ENCODE results near the gene SYCE3.

The SYCE3 gene

GRCh38 chr22:50529416-50529896 lies 33.3 kb downstream of the SYCE3 start:
- Histone ChIP-seq H3K36me3 (ENCODE audit: control insufficient read depth in 2 of 2, insufficient read depth in 2 of 2, low read length in 2 of 2) (no peaks in the 10 kb centered on the region), H3K9ac (ENCODE audit: low read length in 2 of 2) (peak overlapping the region; percentile 13 to 14), H3K9me3 (ENCODE audit: control insufficient read depth in 2 of 2, low read length in 2 of 2) (no peaks in the 10 kb centered on the region), H3K27ac (ENCODE audit: low read length) (peak overlapping the region; percentile 37), H3K4me3 (ENCODE audit: low read length in 2 of 2) (peak overlapping the region; percentile 4 to 68), H3K4me1 (ENCODE audit: control insufficient read depth, insufficient read depth, low read length) (peaks cover 55% of the 10 kb centered on the region), H3K27me3 (ENCODE audit: control insufficient read depth in 1 of 2, insufficient read depth in 2 of 2, low read length in 2 of 2) (peaks cover 15 to 56% of the 10 kb centered on the region in 2 donors)

GRCh38 chr22:50528682-50529415 lies 33.9 kb downstream of the SYCE3 start:
- Histone ChIP-seq H3K4me1 (ENCODE audit: control insufficient read depth, insufficient read depth, low read length) (peaks cover 61% of the 10 kb centered on the region), H3K9ac (ENCODE audit: low read length in 2 of 2) (peak overlapping the region in 1 of 2 donors; percentile 14), H3K36me3 (ENCODE audit: control insufficient read depth in 2 of 2, insufficient read depth in 2 of 2, low read length in 2 of 2) (no peaks in the 10 kb centered on the region), H3K4me3 (ENCODE audit: low read length in 2 of 2) (peak overlapping the region in 1 of 2 donors; percentile 68), H3K27me3 (ENCODE audit: control insufficient read depth in 1 of 2, insufficient read depth in 2 of 2, low read length in 2 of 2) (peaks cover 15 to 50% of the 10 kb centered on the region in 2 donors), H3K9me3 (ENCODE audit: control insufficient read depth in 2 of 2, low read length in 2 of 2) (no peaks in the 10 kb centered on the region), H3K27ac (ENCODE audit: low read length) (peak overlapping the region; percentile 37)

GRCh38 chr22:50527921-50528681 lies 34.6 kb downstream of the SYCE3 start:
- H3K9ac ChIP-seq (ENCODE audit: low read length in 2 of 2) = no peak overlapping the region
- peak overlapping the region; percentile 6 for H3K27ac ChIP-seq (ENCODE audit: low read length)
- H3K36me3 ChIP-seq (ENCODE audit: control insufficient read depth in 2 of 2, insufficient read depth in 2 of 2, low read length in 2 of 2) = peaks cover 0 to 7% of the 10 kb centered on the region in 2 donors
- H3K9me3 ChIP-seq (ENCODE audit: control insufficient read depth in 2 of 2, low read length in 2 of 2) = no peaks in the 10 kb centered on the region
- H3K27me3 ChIP-seq (ENCODE audit: control insufficient read depth in 1 of 2, insufficient read depth in 2 of 2, low read length in 2 of 2) = peaks cover 13 to 43% of the 10 kb centered on the region in 2 donors
- peak overlapping the region in 1 of 2 donors; percentile 8 for H3K4me3 ChIP-seq (ENCODE audit: low read length in 2 of 2)
- H3K4me1 ChIP-seq (ENCODE audit: control insufficient read depth, insufficient read depth, low read length) = peaks cover 65% of the 10 kb centered on the region

GRCh38 chr22:50526834-50527801 lies 35.6 kb downstream of the SYCE3 start:
- Histone ChIP-seq H3K9me3 (ENCODE audit: control insufficient read depth in 2 of 2, low read length in 2 of 2) (no peaks in the 10 kb centered on the region), H3K4me3 (ENCODE audit: low read length in 2 of 2) (peak overlapping the region; percentile 72 to 80), H3K36me3 (ENCODE audit: control insufficient read depth in 2 of 2, insufficient read depth in 2 of 2, low read length in 2 of 2) (peaks cover 5 to 9% of the 10 kb centered on the region in 2 donors), H3K27me3 (ENCODE audit: control insufficient read depth in 1 of 2, insufficient read depth in 2 of 2, low read length in 2 of 2) (peaks cover 10 to 33% of the 10 kb centered on the region in 2 donors), H3K4me1 (ENCODE audit: control insufficient read depth, insufficient read depth, low read length) (peaks cover 61% of the 10 kb centered on the region), H3K9ac (ENCODE audit: low read length in 2 of 2) (peak overlapping the region in 1 of 2 donors; percentile 58), H3K27ac (ENCODE audit: low read length) (peak overlapping the region; percentile 74)

- Histone ChIP-seq H3K27me3 (ENCODE audit: control insufficient read depth in 1 of 2, insufficient read depth in 2 of 2, low read length in 2 of 2) (peaks cover 10 to 24% of the 10 kb centered on the region in 2 donors), H3K4me3 (ENCODE audit: low read length in 2 of 2) (peak overlapping the region; percentile 72 to 80), H3K9me3 (ENCODE audit: control insufficient read depth in 2 of 2, low read length in 2 of 2) (no peaks in the 10 kb centered on the region), H3K27ac (ENCODE audit: low read length) (peak overlapping the region; percentile 74), H3K4me1 (ENCODE audit: control insufficient read depth, insufficient read depth, low read length) (peaks cover 53% of the 10 kb centered on the region), H3K9ac (ENCODE audit: low read length in 2 of 2) (peak overlapping the region; percentile 58 to 59), H3K36me3 (ENCODE audit: control insufficient read depth in 2 of 2, insufficient read depth in 2 of 2, low read length in 2 of 2) (peaks cover 12 to 16% of the 10 kb centered on the region in 2 donors)
Observed at GRCh38 chr22:50526108-50526833, 36.4 kb downstream of the SYCE3 start.

DNA sequence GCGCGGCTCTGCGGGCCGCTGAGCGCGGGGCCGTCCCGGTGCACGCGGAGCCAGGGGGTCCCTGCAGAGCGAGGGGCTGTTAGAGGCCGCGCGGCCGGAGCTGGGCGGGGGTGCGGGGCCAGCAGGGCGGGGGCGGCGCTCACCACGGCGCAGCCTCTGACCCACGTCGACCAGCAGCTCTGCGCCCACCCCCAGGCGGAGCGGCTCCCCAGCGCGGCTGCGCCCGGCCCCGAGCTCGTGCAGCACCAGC lies 36.9 kb downstream of the SYCE3 start:
- Histone ChIP-seq H3K27me3 (ENCODE audit: control insufficient read depth in 1 of 2, insufficient read depth in 2 of 2, low read length in 2 of 2) (peaks cover 6 to 20% of the 10 kb centered on the region in 2 donors), H3K27ac (ENCODE audit: low read length) (peak overlapping the region; percentile 74), H3K9me3 (ENCODE audit: control insufficient read depth in 2 of 2, low read length in 2 of 2) (no peaks in the 10 kb centered on the region), H3K4me1 (ENCODE audit: control insufficient read depth, insufficient read depth, low read length) (peaks cover 48% of the 10 kb centered on the region), H3K36me3 (ENCODE audit: control insufficient read depth in 2 of 2, insufficient read depth in 2 of 2, low read length in 2 of 2) (peaks cover 13 to 20% of the 10 kb centered on the region in 2 donors), H3K4me3 (ENCODE audit: low read length in 2 of 2) (peak overlapping the region; percentile 72 to 80), H3K9ac (ENCODE audit: low read length in 2 of 2) (peak overlapping the region; percentile 58 to 59)

DNA sequence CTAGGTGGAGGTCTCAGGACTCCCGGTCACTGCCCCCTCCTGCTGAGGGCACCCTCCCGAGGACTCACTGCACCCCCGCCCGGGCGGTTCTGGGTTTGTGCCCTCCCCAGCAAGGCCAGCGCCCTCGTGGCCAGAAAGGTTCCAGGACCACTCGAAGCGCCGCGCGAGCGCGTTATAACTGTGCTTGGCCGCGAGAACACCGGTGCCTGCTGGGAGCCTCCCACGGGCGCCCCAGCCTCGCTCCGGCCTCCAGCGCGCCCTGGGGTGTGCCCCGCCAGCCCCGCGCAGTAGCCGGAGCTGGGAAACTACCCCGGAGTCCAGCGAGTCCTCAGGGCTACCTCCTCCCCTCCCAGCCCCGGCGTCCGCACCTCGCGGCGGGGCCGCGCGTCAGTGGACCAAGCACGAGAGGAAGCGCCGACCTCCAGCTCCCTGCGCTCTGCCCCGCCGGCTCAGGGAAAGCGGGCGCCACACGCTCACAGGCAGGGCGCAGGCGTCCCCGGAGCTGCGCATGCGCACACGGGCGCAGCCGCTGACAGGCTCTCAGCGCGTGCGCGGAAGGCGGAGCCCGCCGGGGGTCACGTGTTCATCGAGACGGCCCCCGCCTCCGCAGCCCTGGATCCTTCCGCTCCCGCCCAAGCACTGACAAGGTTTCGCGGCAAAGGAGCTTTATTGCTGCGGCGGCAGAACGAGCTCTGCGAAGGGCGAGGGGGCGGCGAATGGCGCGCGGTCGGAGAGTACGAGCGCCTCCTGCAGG lies 37.4 kb downstream of the SYCE3 start, which contains the start of gene SCO2:
Gene SCO2 (minus strand): TSS at position 495 of the 754 bp plus-strand sequence. CDS start 1,187 bp downstream, outside the sequence.
- peak within 1 kb of the TSS; percentile 62 to 70 for H3K9ac ChIP-seq (ENCODE audit: low read length in 2 of 2)
- peak within 1 kb of the TSS; percentile 74 for H3K27ac ChIP-seq (ENCODE audit: low read length)
- peaks cover 43% of the 10 kb centered on the region for H3K4me1 ChIP-seq (ENCODE audit: control insufficient read depth, insufficient read depth, low read length)
- H3K36me3 ChIP-seq (ENCODE audit: control insufficient read depth in 2 of 2, insufficient read depth in 2 of 2, low read length in 2 of 2) = peaks cover 13 to 20% of the 10 kb centered on the region in 2 donors
- H3K9me3 ChIP-seq (ENCODE audit: control insufficient read depth in 2 of 2, low read length in 2 of 2) = no peaks in the 10 kb centered on the region
- peaks cover 3 to 15% of the 10 kb centered on the region in 2 donors for H3K27me3 ChIP-seq (ENCODE audit: control insufficient read depth in 1 of 2, insufficient read depth in 2 of 2, low read length in 2 of 2)
- peak within 1 kb of the TSS; percentile 72 to 80 for H3K4me3 ChIP-seq (ENCODE audit: low read length in 2 of 2)

- peak overlapping the region; percentile 74 for H3K27ac ChIP-seq (ENCODE audit: low read length)
- no peaks in the 10 kb centered on the region for H3K9me3 ChIP-seq (ENCODE audit: control insufficient read depth in 2 of 2, low read length in 2 of 2)
- peak overlapping the region; percentile 72 to 80 for H3K4me3 ChIP-seq (ENCODE audit: low read length in 2 of 2)
- H3K4me1 ChIP-seq (ENCODE audit: control insufficient read depth, insufficient read depth, low read length) = peaks cover 39% of the 10 kb centered on the region
- H3K9ac ChIP-seq (ENCODE audit: low read length in 2 of 2) = peak overlapping the region; percentile 62 to 70
- peaks cover 2 to 9% of the 10 kb centered on the region in 2 donors for H3K27me3 ChIP-seq (ENCODE audit: control insufficient read depth in 1 of 2, insufficient read depth in 2 of 2, low read length in 2 of 2)
- peaks cover 13 to 20% of the 10 kb centered on the region in 2 donors for H3K36me3 ChIP-seq (ENCODE audit: control insufficient read depth in 2 of 2, insufficient read depth in 2 of 2, low read length in 2 of 2)
Observed at GRCh38 chr22:50524676-50525103, 38.0 kb downstream of the SYCE3 start.

All from stomach smooth muscle (tissue), 2 donors.